B cell (primary cell): ENCODE measurements around the gene LYZL2.
"Not testable (repeated sequence)": the region's sequence is repeated elsewhere in the genome, so short reads cannot be mapped to it uniquely, and the experiment has no call there.

ENCODE experiments used
- CTCF ChIP-seq: fragments of 200-600 bp; IDR thresholded peaks from one replicate; pipeline ENCODE4 v1.8.0; 2022; ENCODE audit warnings: antibody characterized with exemption, mild to moderate bottlenecking
- EZH2 ChIP-seq: IDR thresholded peaks from 2 replicates; pipeline ENCODE4 v1.6.1; 2012; ENCODE audit warnings: borderline replicate concordance, low read depth, mild to moderate bottlenecking, moderate library complexity, low read length; ENCODE audit not compliant: insufficient read depth, poor library complexity, severe bottlenecking

- TF ChIP-seq CTCF, EZH2: not testable (repeated sequence)
Observed at GRCh38 chr10:30663403-30663802, 33.9 kb upstream of the LYZL2 start.
